Liver (tissue), 9 donors: ENCODE results near the gene IL5RA. TPM values are rescaled to one million over a fixed set of nuclear protein-coding genes. Genes with fewer than 3 reads are reported as not detected.

Experiments used
- DNase-seq: peaks from one replicate; pipeline ENCODE4 v3.0.0-alpha.2; 2017; ENCODE audit warnings: low spot score
- H3K27ac ChIP-seq, 2 donors: one replicate each; pipeline ENCODE4 v1.7.0; 2013; ENCODE audit warnings: inconsistent platforms in 2 of 2, low read length in 2 of 2, control low read depth in 1 of 2, low read depth in 1 of 2, mild to moderate bottlenecking in 1 of 2
- H3K27me3 ChIP-seq, 4 donors: one replicate each; pipeline versions ENCODE4 v1.6.1 to v1.7.0; 2013; ENCODE audit warnings: low read length in 3 of 4, inconsistent platforms in 1 of 4, mild to moderate bottlenecking in 1 of 4, moderate library complexity in 1 of 4; ENCODE audit not compliant: control insufficient read depth in 4 of 4, insufficient read depth in 4 of 4
- H3K36me3 ChIP-seq, 4 donors: one replicate each; pipeline versions ENCODE4 v1.6.1 to v1.7.0; 2013; ENCODE audit warnings: low read length in 3 of 4, mild to moderate bottlenecking in 3 of 4, low read depth in 1 of 4, moderate library complexity in 1 of 4; ENCODE audit not compliant: control insufficient read depth in 4 of 4, insufficient read depth in 3 of 4
- H3K4me1 ChIP-seq, 4 donors: one replicate each; pipeline versions ENCODE4 v1.6.1 to v1.7.0; 2013; ENCODE audit warnings: low read length in 3 of 4, mild to moderate bottlenecking in 3 of 4, moderate library complexity in 1 of 4; ENCODE audit not compliant: control insufficient read depth in 4 of 4, insufficient read depth in 4 of 4
- H3K4me3 ChIP-seq, 3 donors: one replicate each; pipeline versions ENCODE4 v1.6.1 to v1.7.0; 2013; ENCODE audit warnings: low read length in 3 of 3, control low read depth in 1 of 3, low read depth in 1 of 3, mild to moderate bottlenecking in 1 of 3
- H3K9ac ChIP-seq, 2 donors: one replicate each; pipeline ENCODE4 v1.7.0; 2013; ENCODE audit warnings: low read length in 2 of 2, mild to moderate bottlenecking in 2 of 2, moderate library complexity in 2 of 2, control low read depth in 1 of 2, low read depth in 1 of 2
- H3K9me3 ChIP-seq, 4 donors: one replicate each; pipeline versions ENCODE4 v1.6.1 to v1.7.0; 2013; ENCODE audit warnings: low read length in 3 of 4; ENCODE audit not compliant: control insufficient read depth in 4 of 4
- ATF3 ChIP-seq: IDR thresholded peaks from 2 replicates; pipeline ENCODE4 v1.6.1; 2016; ENCODE audit warnings: antibody characterized with exemption
- EGR1 ChIP-seq, 2 donors: IDR thresholded peaks; 2 replicates each; pipeline ENCODE4 v1.6.1; 2016 to 2018; ENCODE audit warnings: antibody characterized with exemption in 2 of 2, low read depth in 2 of 2
- FOXA1 ChIP-seq: IDR thresholded peaks from 2 replicates; pipeline ENCODE4 v1.6.1; 2016; ENCODE audit warnings: antibody characterized with exemption
- FOXA2 ChIP-seq: IDR thresholded peaks from 2 replicates; pipeline ENCODE4 v1.6.1; 2016; ENCODE audit warnings: antibody characterized with exemption
- GABPA ChIP-seq, 2 donors: IDR thresholded peaks in 1 of 2; conservative IDR thresholded peaks in 1 of 2; 2 replicates each; pipeline ENCODE4 v1.6.1; 2016; ENCODE audit warnings: antibody characterized with exemption in 2 of 2, mild to moderate bottlenecking in 1 of 2, moderate library complexity in 1 of 2
- HNF4A ChIP-seq, 2 donors: conservative IDR thresholded peaks; 2 replicates each; pipeline ENCODE4 v1.6.1; 2016; ENCODE audit warnings: antibody characterized with exemption in 2 of 2, mild to moderate bottlenecking in 2 of 2
- HNF4G ChIP-seq: IDR thresholded peaks from 2 replicates; pipeline ENCODE4 v1.6.1; 2016; ENCODE audit warnings: antibody characterized with exemption
- JUND ChIP-seq, 2 donors: IDR thresholded peaks; 2 replicates each; pipeline ENCODE4 v1.6.1; 2016; ENCODE audit warnings: antibody characterized with exemption in 2 of 2
- MAX ChIP-seq: IDR thresholded peaks from 2 replicates; pipeline ENCODE4 v1.6.1; 2016; ENCODE audit warnings: antibody characterized with exemption
- NR2F2 ChIP-seq: IDR thresholded peaks from 2 replicates; pipeline ENCODE4 v1.6.1; 2016; ENCODE audit warnings: antibody characterized with exemption
- RAD21 ChIP-seq, 2 donors: IDR thresholded peaks; 2 replicates each; pipeline ENCODE4 v1.6.1; 2016; ENCODE audit warnings: antibody characterized with exemption in 2 of 2, mild to moderate bottlenecking in 2 of 2
- REST ChIP-seq: IDR thresholded peaks from 2 replicates; pipeline ENCODE4 v1.6.1; 2016; ENCODE audit warnings: antibody characterized with exemption, mild to moderate bottlenecking
- RXRA ChIP-seq, 2 donors: IDR thresholded peaks; 2 replicates each; pipeline ENCODE4 v1.6.1; 2017 to 2018; ENCODE audit warnings: antibody characterized with exemption in 2 of 2, mild to moderate bottlenecking in 1 of 2
- SP1 ChIP-seq: IDR thresholded peaks from 2 replicates; pipeline ENCODE4 v1.6.1; 2018; ENCODE audit warnings: antibody characterized with exemption, mild to moderate bottlenecking
- TAF1 ChIP-seq: conservative IDR thresholded peaks from 2 replicates; pipeline ENCODE4 v1.6.1; 2016; ENCODE audit warnings: antibody characterized with exemption, mild to moderate bottlenecking
- YY1 ChIP-seq: IDR thresholded peaks from 2 replicates; pipeline ENCODE4 v1.6.1; 2016; ENCODE audit warnings: antibody characterized with exemption, mild to moderate bottlenecking
- ZBTB33 ChIP-seq: IDR thresholded peaks from 2 replicates; pipeline ENCODE4 v1.6.1; 2016; ENCODE audit warnings: antibody characterized with exemption
- WGBS: extraction: QIAGEN DNeasy Blood & Tissue Kit; methylation state at CpG from one replicate; pipeline ENCODE4 v1.1.7; 2013; 5-methylcytosine and 5-hydroxymethylcytosine counted together
- polyA plus RNA-seq, 2 donors: library from polyadenylated mRNA; stranded (reverse) in 1 of 2; unstranded in 1 of 2; fragments of 200-250 nt in 1 of 2; fragments of >200 nt in 1 of 2; fragmentation: Nextera tagmentation in 1 of 2; extraction: Ambion mirVana in 1 of 2; gene quantifications; one replicate each; pipeline versions ENCODE4 v1.2.1 to v1.2.3, GENCODE V29; 2013 to 2015
- total RNA-seq, 2 donors: library from RNA; depleted of rRNA; stranded (reverse); fragments of >200 nt; gene quantifications; one replicate each; pipeline ENCODE4 v1.2.3, GENCODE V29; 2014
- donor health status: healthy.
- donor health status: healthy.
- donor health status: healthy.
- donor health status: healthy.
- donor health status: healthy.

Gene IL5RA
- total and polyA plus RNA-seq, 4 donors: 0.02 to 0.56 (median 0.08) TPM; not detected in 1

GRCh38 chr3:3125977-3126376, 15.8 kb upstream of the IL5RA start:
- H3K36me3 ChIP-seq: peaks cover 0 to 15% (median 11%) of the 10 kb centered on the region in 4 donors
- H3K4me3 ChIP-seq: peak overlapping the region; percentile 78 to 91 (median 81)
- H3K9me3 ChIP-seq: no peaks in the 10 kb centered on the region
- DNase-seq: no peak
- no peaks in the 10 kb centered on the region for H3K27me3 ChIP-seq
- peak overlapping the region; percentile 95 for H3K27ac ChIP-seq
- TF ChIP-seq SP1: no peak
- TF ChIP-seq NR2F2: no peak
- TF ChIP-seq RXRA (IDR thresholded peaks at IDR 0.05): no peak
- no peak for TF ChIP-seq FOXA1
- TF ChIP-seq ZBTB33: no peak
- TF ChIP-seq HNF4G: no peak
- TF ChIP-seq YY1: no peak
- TF ChIP-seq RAD21 (IDR thresholded peaks at IDR 0.05): no peak
- no peak for TF ChIP-seq TAF1
- TF ChIP-seq JUND (IDR thresholded peaks at IDR 0.05): no peak
- TF ChIP-seq MAX: no peak
- peaks cover 0 to 12% (median 5%) of the 10 kb centered on the region in 4 donors for H3K4me1 ChIP-seq
- peak overlapping the region; percentile 64 to 99 for H3K9ac ChIP-seq
- WGBS: 89% methylated on average over 24 of the region's 24 CpGs

- Histone ChIP-seq H3K4me1 (no peaks in the 10 kb centered on the region), H3K36me3 (no peaks in the 10 kb centered on the region), H3K27me3 (no peaks in the 10 kb centered on the region), H3K4me3 (no peak overlapping the region), H3K27ac (no peak overlapping the region), H3K9ac (no peak overlapping the region), H3K9me3 (no peaks in the 10 kb centered on the region)
- TF ChIP-seq YY1 (no peak), SP1 (no peak), NR2F2 (no peak), HNF4G (no peak), GABPA (IDR thresholded peaks at IDR 0.05 in 1 of 2, conservative IDR thresholded peaks at IDR 0.05 in 1 of 2) (no peak), ATF3 (no peak)
- no peak for DNase-seq
- WGBS: 76% methylated on average over 4 of the region's 4 CpGs
These were observed 9.2 kb upstream of the IL5RA start for GRCh38 chr3:3119393-3119851.

- no peak overlapping the region for H3K27ac ChIP-seq
- no peaks in the 10 kb centered on the region for H3K4me1 ChIP-seq
- no peak overlapping the region for H3K9ac ChIP-seq
- no peak overlapping the region for H3K4me3 ChIP-seq
- DNase-seq: no peak
- H3K9me3 ChIP-seq: no peaks in the 10 kb centered on the region
- H3K36me3 ChIP-seq: no peaks in the 10 kb centered on the region
- TF ChIP-seq REST: no peak
- no peak for TF ChIP-seq HNF4A (conservative IDR thresholded peaks at IDR 0.05)
- no peak for TF ChIP-seq RXRA (IDR thresholded peaks at IDR 0.05)
- no peak for TF ChIP-seq FOXA1
- TF ChIP-seq TAF1: no peak
- TF ChIP-seq MAX: no peak
- no peak for TF ChIP-seq RAD21 (IDR thresholded peaks at IDR 0.05)
- no peak for TF ChIP-seq EGR1 (IDR thresholded peaks at IDR 0.05; ENCODE audit: low read depth in 2 of 2)
- no peak for TF ChIP-seq FOXA2
- no peak for TF ChIP-seq NR2F2
- H3K27me3 ChIP-seq: peaks cover 0 to 3% (median 0%) of the 10 kb centered on the region in 4 donors
- WGBS: 79% methylated on average over 2 of the region's 2 CpGs
These were observed 7.5 kb upstream of the IL5RA start for GRCh38 chr3:3117651-3118050.
